ENCODE measurements around the gene CSMD2.

The CSMD2 gene

DNA sequence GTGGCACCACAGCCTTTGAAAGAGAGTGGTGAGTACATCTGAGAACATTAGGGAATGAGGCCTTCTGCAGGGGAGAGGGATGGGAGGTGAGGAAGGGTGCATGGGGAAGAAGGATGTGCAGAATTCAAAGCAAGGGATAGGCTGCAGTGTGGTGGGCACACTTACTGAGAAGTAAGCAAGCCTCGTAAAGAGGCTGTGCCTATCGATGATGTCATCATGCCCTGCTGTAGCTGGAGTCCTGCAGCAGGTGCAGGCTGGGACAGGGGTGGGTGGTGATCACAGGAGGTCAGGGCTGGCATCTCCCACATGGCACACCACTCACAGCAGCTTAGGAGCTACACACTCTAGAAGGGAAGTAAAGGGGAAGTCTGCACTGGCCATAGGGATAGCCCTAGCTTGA lies 676.4 kb downstream of the CSMD2 start:
- no peak for TF ChIP-seq EZH2phosphoT487 (IDR thresholded peaks at IDR 0.05; ENCODE audit: low read depth)
- TF ChIP-seq, protein P1, sequence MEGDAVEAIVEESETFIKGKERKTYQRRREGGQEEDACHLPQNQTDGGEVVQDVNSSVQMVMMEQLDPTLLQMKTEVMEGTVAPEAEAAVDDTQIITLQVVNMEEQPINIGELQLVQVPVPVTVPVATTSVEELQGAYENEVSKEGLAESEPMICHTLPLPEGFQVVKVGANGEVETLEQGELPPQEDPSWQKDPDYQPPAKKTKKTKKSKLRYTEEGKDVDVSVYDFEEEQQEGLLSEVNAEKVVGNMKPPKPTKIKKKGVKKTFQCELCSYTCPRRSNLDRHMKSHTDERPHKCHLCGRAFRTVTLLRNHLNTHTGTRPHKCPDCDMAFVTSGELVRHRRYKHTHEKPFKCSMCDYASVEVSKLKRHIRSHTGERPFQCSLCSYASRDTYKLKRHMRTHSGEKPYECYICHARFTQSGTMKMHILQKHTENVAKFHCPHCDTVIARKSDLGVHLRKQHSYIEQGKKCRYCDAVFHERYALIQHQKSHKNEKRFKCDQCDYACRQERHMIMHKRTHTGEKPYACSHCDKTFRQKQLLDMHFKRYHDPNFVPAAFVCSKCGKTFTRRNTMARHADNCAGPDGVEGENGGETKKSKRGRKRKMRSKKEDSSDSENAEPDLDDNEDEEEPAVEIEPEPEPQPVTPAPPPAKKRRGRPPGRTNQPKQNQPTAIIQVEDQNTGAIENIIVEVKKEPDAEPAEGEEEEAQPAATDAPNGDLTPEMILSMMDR (IDR thresholded peaks at IDR 0.05; ENCODE audit: low read depth, low read length), result no peak
- H3K4me1 ChIP-seq (ENCODE audit: low read length), result peaks cover 8% of the 10 kb centered on the region
- H3K4me2 ChIP-seq (ENCODE audit: low read length), result no peak overlapping the region
- peaks cover 24% of the 10 kb centered on the region for H3K36me3 ChIP-seq (replicated peaks; ENCODE audit: low read depth, low read length)
- H4K20me1 ChIP-seq (ENCODE audit: insufficient read depth, low read length), result no peaks in the 10 kb centered on the region; the same call in 1 of the 2 replicates
- H3K27ac ChIP-seq (ENCODE audit: low read length), result no peak overlapping the region
- no peak overlapping the region for H3K9ac ChIP-seq (ENCODE audit: low read length)
- H3K9me3 ChIP-seq (ENCODE audit: insufficient read depth, low read length), result no peaks in the 10 kb centered on the region
- no peaks in the 10 kb centered on the region for H3K27me3 ChIP-seq (ENCODE audit: low read depth, low read length)
- no peak overlapping the region for H3K4me3 ChIP-seq (ENCODE audit: low read length)
- no peaks in the 10 kb centered on the region for H3K79me2 ChIP-seq (ENCODE audit: low read length)
- no peak overlapping the region for H2AFZ ChIP-seq (ENCODE audit: low read depth, low read length)

DNA sequence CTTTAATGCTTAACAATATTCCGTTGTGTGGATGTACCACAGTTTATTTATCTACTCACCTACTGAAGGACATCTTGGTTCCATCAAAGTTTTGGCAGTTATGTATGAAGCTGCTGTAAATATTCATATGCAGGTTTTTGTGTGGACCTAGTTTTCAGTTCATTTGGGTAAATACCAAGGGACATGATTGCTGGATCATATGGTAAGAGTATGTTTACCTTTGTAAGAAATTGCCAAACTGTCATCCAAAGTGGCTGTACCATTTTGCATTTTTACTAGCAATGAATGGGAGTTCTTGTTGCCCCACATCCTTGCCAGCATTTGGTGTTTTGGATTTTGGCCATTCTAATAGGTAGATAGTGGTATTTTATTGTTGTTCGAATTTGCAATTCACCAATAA lies 682.6 kb downstream of the CSMD2 start:
- no peak overlapping the region for H2AFZ ChIP-seq (ENCODE audit: low read depth, low read length)
- H3K4me3 ChIP-seq (ENCODE audit: low read length), result no peak overlapping the region
- peaks cover 5% of the 10 kb centered on the region for H3K4me1 ChIP-seq (ENCODE audit: low read length)
- H3K9ac ChIP-seq (ENCODE audit: low read length), result no peak overlapping the region
- no peaks in the 10 kb centered on the region for H3K9me3 ChIP-seq (ENCODE audit: insufficient read depth, low read length)
- TF ChIP-seq, protein P1 (IDR thresholded peaks at IDR 0.05; ENCODE audit: low read depth, low read length), result no peak
- no peak for TF ChIP-seq EZH2phosphoT487 (IDR thresholded peaks at IDR 0.05; ENCODE audit: low read depth)
- H3K4me2 ChIP-seq (ENCODE audit: low read length), result no peak overlapping the region
- peaks cover 8% of the 10 kb centered on the region for H3K36me3 ChIP-seq (replicated peaks; ENCODE audit: low read depth, low read length)
- no peaks in the 10 kb centered on the region for H3K27me3 ChIP-seq (ENCODE audit: low read depth, low read length)
- no peaks in the 10 kb centered on the region for H3K79me2 ChIP-seq (ENCODE audit: low read length)
- no peak overlapping the region for H3K27ac ChIP-seq (ENCODE audit: low read length)
- no peaks in the 10 kb centered on the region for H4K20me1 ChIP-seq (ENCODE audit: insufficient read depth, low read length)

DNA sequence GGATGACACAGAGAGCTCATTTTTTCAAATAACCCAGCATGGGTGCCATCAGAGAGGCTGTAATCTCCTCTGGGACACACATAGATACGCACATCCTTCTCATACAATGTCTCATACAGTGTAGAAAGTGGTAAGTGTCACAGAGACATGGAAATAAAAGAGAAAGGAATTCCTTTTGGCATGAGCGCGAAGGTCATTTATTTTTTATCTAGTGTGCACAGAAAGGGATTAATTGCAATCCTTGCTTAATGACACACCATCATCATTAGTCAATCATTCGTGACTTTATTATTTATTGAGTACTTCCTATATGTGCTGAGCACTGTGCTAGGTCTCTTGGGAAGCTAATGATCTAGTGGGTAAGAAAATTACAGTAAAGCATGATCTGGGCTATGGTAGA lies 687.6 kb downstream of the CSMD2 start:
- Histone ChIP-seq H3K4me3 (ENCODE audit: low read length) (no peak overlapping the region), H3K9ac (ENCODE audit: low read length) (no peak overlapping the region), H3K27ac (ENCODE audit: low read length) (no peak overlapping the region), H3K79me2 (ENCODE audit: low read length) (no peaks in the 10 kb centered on the region), H3K4me2 (ENCODE audit: low read length) (no peak overlapping the region), H3K4me1 (ENCODE audit: low read length) (peaks cover 3% of the 10 kb centered on the region; the same call in 1 of the 2 replicates), H3K36me3 (replicated peaks; ENCODE audit: low read depth, low read length) (no peaks in the 10 kb centered on the region), H2AFZ (ENCODE audit: low read depth, low read length) (no peak overlapping the region), H4K20me1 (ENCODE audit: insufficient read depth, low read length) (no peaks in the 10 kb centered on the region), H3K27me3 (ENCODE audit: low read depth, low read length) (no peaks in the 10 kb centered on the region), H3K9me3 (ENCODE audit: insufficient read depth, low read length) (no peaks in the 10 kb centered on the region)
- TF ChIP-seq EZH2phosphoT487 (IDR thresholded peaks at IDR 0.05; ENCODE audit: low read depth), result no peak
- TF ChIP-seq, protein P1 (IDR thresholded peaks at IDR 0.05; ENCODE audit: low read depth, low read length), result no peak

DNA sequence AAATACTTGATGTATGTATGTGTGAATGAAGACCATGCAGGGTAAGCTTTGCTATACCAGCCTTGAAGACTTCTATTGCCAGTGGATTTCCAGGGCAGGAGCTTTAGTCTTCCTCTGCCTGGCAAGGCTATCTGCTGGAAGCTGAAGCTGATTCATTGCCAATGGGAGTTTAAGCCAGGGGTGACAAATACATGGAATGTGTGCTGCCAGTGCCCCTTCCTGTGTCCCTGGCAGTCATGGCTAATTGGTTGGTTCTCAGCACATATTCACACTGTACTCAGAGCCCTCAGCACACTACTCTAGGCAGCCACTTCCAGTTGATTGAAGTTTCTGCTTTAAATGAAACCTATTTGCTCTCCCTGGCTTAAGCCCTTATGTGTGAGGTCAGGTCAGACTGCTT lies 691.1 kb downstream of the CSMD2 start:
- no peak overlapping the region for H3K4me2 ChIP-seq (ENCODE audit: low read length)
- no peak for TF ChIP-seq EZH2phosphoT487 (IDR thresholded peaks at IDR 0.05; ENCODE audit: low read depth)
- TF ChIP-seq, protein P1 (IDR thresholded peaks at IDR 0.05; ENCODE audit: low read depth, low read length), result no peak
- no peaks in the 10 kb centered on the region for H3K36me3 ChIP-seq (replicated peaks; ENCODE audit: low read depth, low read length)
- peaks cover 14% of the 10 kb centered on the region for H3K4me1 ChIP-seq (ENCODE audit: low read length)
- H3K27me3 ChIP-seq (ENCODE audit: low read depth, low read length), result no peaks in the 10 kb centered on the region
- no peak overlapping the region for H2AFZ ChIP-seq (ENCODE audit: low read depth, low read length)
- no peaks in the 10 kb centered on the region for H3K9me3 ChIP-seq (ENCODE audit: insufficient read depth, low read length)
- no peaks in the 10 kb centered on the region for H3K79me2 ChIP-seq (ENCODE audit: low read length)
- H3K9ac ChIP-seq (ENCODE audit: low read length), result no peak overlapping the region
- H3K4me3 ChIP-seq (ENCODE audit: low read length), result no peak overlapping the region
- H4K20me1 ChIP-seq (ENCODE audit: insufficient read depth, low read length), result no peaks in the 10 kb centered on the region
- H3K27ac ChIP-seq (ENCODE audit: low read length), result no peak overlapping the region
